GM18858 (cell line): Measurements from ENCODE around the gene IP6K3.

ENCODE experiments used
- ATAC-seq: cut with Tn5 transposase; IDR thresholded peaks from one replicate; pipeline ENCODE4 v1.9.1; 2021; ENCODE audit not compliant: unreplicated experiment

Gene IP6K3

GRCh38 chr6:33691456-33692077 is 55.1 kb downstream of the IP6K3 start:
- ATAC-seq = no peak

GRCh38 chr6:33690766-33691165 is 55.9 kb downstream of the IP6K3 start:
- ATAC-seq = no peak

GRCh38 chr6:33689879-33690278 is 56.8 kb downstream of the IP6K3 start:
- ATAC-seq = no peak

- ATAC-seq = no peak
These were observed 57.6 kb downstream of the IP6K3 start for GRCh38 chr6:33689148-33689494.

GRCh38 chr6:33688451-33689147 is 58.1 kb downstream of the IP6K3 start:
- no peak for ATAC-seq

GRCh38 chr6:33688006-33688405 is 58.7 kb downstream of the IP6K3 start:
- no peak for ATAC-seq

GRCh38 chr6:33686981-33687975 is 59.4 kb downstream of the IP6K3 start:
- no peak for ATAC-seq

GRCh38 chr6:33686225-33686924 is 60.3 kb downstream of the IP6K3 start:
- no peak for ATAC-seq

- ATAC-seq = no peak
These were observed 61.1 kb downstream of the IP6K3 start for GRCh38 chr6:33685411-33686224.

GRCh38 chr6:33684983-33685382 is 61.7 kb downstream of the IP6K3 start:
- ATAC-seq = no peak

GRCh38 chr6:33684428-33684896 is 62.2 kb downstream of the IP6K3 start:
- ATAC-seq = no peak

- ATAC-seq = no peak
These were observed 62.9 kb downstream of the IP6K3 start for GRCh38 chr6:33683576-33684427.

GRCh38 chr6:33683051-33683571 is 63.6 kb downstream of the IP6K3 start:
- ATAC-seq = no peak

- no peak for ATAC-seq
These were observed 64.4 kb downstream of the IP6K3 start for GRCh38 chr6:33682341-33682740.

GRCh38 chr6:33679761-33680160 is 66.9 kb downstream of the IP6K3 start:
- ATAC-seq = no peak

GRCh38 chr6:33678932-33679490 is 67.7 kb downstream of the IP6K3 start:
- ATAC-seq = no peak

GRCh38 chr6:33678233-33678931 is 68.3 kb downstream of the IP6K3 start:
- ATAC-seq = no peak

- no peak for ATAC-seq
These were observed 69.0 kb downstream of the IP6K3 start for GRCh38 chr6:33677689-33678088.
